ENCODE results near the gene TAF5L. TPM values are rescaled to one million over a fixed set of nuclear protein-coding genes. Genes with fewer than 3 reads are reported as not detected.
"Not testable (repeated sequence)": the region's sequence is repeated elsewhere in the genome, so short reads cannot be mapped to it uniquely, and the experiment has no call there.

The TAF5L gene
- total RNA-seq, 1 donor from 2014 or later: 18.4 TPM

DNA sequence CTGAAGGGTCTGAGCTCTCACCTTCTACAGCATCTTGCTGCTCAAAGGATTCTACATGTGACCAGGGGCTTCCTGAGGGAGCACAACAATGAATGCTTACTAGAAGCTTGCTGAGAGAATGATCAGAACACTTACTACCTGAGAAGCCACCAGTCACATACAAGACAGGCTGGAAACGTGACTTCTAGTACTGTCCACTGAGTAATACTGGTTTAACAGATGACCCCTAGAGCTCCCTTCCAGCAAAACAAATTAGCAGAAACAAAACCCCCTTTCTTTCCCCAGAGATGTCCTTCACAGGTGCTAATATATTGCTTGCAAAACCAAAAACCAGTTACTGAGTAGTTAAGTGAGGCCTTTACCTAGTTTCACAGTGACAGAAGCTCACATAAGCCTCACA, 2.1 kb downstream of the TAF5L start:
- FAIRE-seq: no peak
- DNase-seq (ENCODE audit: low read depth): no peak
- Histone ChIP-seq H3K27me3 (ENCODE audit: control insufficient read depth, insufficient read depth, low read length) (no peaks in the 10 kb centered on the region), H3K36me3 (ENCODE audit: control insufficient read depth, insufficient read depth, low read length) (peaks cover 2% of the 10 kb centered on the region), H3K4me3 (ENCODE audit: low read depth, low read length) (no peak overlapping the region)
- TF ChIP-seq, protein P1, sequence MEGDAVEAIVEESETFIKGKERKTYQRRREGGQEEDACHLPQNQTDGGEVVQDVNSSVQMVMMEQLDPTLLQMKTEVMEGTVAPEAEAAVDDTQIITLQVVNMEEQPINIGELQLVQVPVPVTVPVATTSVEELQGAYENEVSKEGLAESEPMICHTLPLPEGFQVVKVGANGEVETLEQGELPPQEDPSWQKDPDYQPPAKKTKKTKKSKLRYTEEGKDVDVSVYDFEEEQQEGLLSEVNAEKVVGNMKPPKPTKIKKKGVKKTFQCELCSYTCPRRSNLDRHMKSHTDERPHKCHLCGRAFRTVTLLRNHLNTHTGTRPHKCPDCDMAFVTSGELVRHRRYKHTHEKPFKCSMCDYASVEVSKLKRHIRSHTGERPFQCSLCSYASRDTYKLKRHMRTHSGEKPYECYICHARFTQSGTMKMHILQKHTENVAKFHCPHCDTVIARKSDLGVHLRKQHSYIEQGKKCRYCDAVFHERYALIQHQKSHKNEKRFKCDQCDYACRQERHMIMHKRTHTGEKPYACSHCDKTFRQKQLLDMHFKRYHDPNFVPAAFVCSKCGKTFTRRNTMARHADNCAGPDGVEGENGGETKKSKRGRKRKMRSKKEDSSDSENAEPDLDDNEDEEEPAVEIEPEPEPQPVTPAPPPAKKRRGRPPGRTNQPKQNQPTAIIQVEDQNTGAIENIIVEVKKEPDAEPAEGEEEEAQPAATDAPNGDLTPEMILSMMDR (IDR thresholded peaks at IDR 0.05; ENCODE audit: insufficient read depth, low read length, severe bottlenecking): no peak

DNA sequence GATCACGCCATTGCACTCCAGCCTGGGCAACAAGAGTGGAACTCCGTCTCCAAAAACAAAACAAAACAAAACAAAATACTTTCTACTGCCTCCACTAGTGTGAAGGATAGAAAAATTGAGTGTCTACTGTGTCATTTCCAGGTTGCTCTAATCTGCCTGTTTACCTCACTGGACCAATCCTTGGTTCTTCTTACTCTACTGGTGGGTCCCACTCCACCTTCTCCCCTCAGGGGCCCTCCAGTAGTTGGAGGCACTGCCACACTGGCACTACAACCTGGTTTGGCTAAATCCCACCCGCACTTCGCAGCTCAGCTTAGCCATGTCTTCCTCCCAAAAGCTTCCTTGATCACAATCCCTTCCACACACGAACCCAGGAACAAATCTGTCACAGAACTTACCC, 2.7 kb downstream of the TAF5L start:
- Histone ChIP-seq H3K4me3 (ENCODE audit: low read depth, low read length) (no peak overlapping the region), H3K36me3 (ENCODE audit: control insufficient read depth, insufficient read depth, low read length) (no peaks in the 10 kb centered on the region), H3K27me3 (ENCODE audit: control insufficient read depth, insufficient read depth, low read length) (no peaks in the 10 kb centered on the region)
- TF ChIP-seq, protein P1 (IDR thresholded peaks at IDR 0.05; ENCODE audit: insufficient read depth, low read length, severe bottlenecking): no peak
- no peak for FAIRE-seq
- no peak for DNase-seq (ENCODE audit: low read depth)

DNA sequence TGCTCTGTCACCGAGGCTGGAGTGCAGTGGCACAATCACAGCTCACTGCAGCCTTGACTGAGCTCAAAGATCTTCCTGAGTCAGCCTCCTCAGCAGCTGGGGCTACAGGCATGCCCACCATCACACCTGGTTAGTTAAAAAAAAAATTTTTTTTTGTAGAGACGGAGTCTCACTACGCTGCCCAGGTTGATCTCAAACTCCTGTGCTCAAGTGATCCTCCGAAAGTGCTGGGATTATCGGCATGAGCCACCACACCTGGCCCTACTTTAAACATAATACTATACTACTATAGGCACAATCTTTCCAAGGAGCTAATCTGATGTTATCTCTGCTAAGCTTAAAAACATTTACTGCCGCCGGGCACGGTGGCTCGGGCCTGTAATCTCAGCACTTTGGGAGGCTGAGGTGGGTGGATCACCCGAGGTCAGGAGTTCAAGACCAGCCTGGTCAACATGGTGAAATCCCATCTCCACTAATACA, 3.2 kb downstream of the TAF5L start:
- FAIRE-seq; DNase-seq (ENCODE audit: low read depth); H3K4me3 ChIP-seq (ENCODE audit: low read depth, low read length); H3K27me3 ChIP-seq (ENCODE audit: control insufficient read depth, insufficient read depth, low read length); H3K36me3 ChIP-seq (ENCODE audit: control insufficient read depth, insufficient read depth, low read length): not testable (repeated sequence)

DNA sequence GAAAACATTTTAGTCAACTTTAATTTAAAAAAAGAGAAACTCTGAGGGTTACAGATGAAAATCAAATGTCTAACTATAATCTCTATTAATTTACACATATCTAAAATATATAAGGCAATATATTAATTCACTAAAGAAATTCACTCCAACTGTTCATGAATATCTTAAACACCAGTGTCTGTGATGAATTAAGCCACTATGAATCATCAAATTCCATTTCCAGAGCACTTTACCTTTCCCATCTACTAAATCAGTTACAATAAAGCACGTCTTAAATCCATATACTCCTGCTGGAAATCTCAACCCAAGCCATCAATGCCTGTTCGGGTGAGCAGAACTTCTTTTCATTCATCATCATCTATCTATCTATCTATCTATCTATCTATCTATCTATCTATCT, 4.3 kb downstream of the TAF5L start:
- Histone ChIP-seq H3K27me3 (ENCODE audit: control insufficient read depth, insufficient read depth, low read length) (no peaks in the 10 kb centered on the region), H3K36me3 (ENCODE audit: control insufficient read depth, insufficient read depth, low read length) (no peaks in the 10 kb centered on the region), H3K4me3 (ENCODE audit: low read depth, low read length) (no peak overlapping the region)
- FAIRE-seq: no peak
- DNase-seq (ENCODE audit: low read depth): peak; percentile 35
- TF ChIP-seq, protein P1 (IDR thresholded peaks at IDR 0.05; ENCODE audit: insufficient read depth, low read length, severe bottlenecking): no peak

DNA sequence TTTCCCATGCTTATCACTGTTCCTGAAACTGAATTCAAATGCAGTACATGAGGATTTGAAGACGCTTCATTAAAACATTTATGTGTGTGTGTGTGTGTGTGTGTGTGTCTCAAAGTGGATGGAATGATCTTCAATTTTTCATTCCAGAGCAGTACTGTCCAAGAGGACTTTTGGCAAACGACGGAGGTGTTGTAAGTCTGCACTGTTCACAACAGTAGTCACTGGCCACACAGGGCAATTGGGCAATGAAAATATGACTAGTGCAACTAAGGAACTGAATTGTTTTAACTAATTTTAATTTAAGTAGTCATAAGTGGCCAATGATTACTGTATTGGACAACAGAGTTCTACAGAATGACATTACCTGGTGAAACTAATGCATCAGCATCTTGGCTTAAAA, 5.0 kb downstream of the TAF5L start:
- no peak overlapping the region for H3K4me3 ChIP-seq (ENCODE audit: low read depth, low read length)
- FAIRE-seq (no peak), DNase-seq (ENCODE audit: low read depth) (no peak)
- H3K36me3 ChIP-seq (ENCODE audit: control insufficient read depth, insufficient read depth, low read length): no peaks in the 10 kb centered on the region
- no peaks in the 10 kb centered on the region for H3K27me3 ChIP-seq (ENCODE audit: control insufficient read depth, insufficient read depth, low read length)
- TF ChIP-seq, protein P1 (IDR thresholded peaks at IDR 0.05; ENCODE audit: insufficient read depth, low read length, severe bottlenecking): no peak

DNA sequence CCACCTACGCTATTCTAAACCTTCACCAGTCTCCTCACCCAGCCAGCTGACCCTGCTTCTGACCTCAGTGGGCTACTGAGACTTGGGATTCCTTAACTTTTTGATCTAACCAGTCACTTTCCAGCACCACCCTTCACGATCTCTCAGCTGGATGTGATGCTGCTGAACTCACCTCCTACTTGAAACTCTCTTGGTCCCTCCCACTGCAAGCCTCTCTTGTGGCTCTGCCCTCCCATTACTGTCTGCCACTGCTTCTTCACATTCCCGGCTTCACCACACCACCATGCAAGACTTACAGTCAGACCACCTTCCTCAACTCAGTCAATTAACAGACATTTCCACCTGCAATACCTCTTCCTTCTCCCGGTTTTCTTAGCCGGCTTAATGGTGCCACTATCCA, 6.3 kb downstream of the TAF5L start:
- H3K4me3 ChIP-seq (ENCODE audit: low read depth, low read length): no peak overlapping the region
- FAIRE-seq: no peak
- H3K36me3 ChIP-seq (ENCODE audit: control insufficient read depth, insufficient read depth, low read length): no peaks in the 10 kb centered on the region
- H3K27me3 ChIP-seq (ENCODE audit: control insufficient read depth, insufficient read depth, low read length): no peaks in the 10 kb centered on the region
- DNase-seq (ENCODE audit: low read depth): no peak
- TF ChIP-seq, protein P1 (IDR thresholded peaks at IDR 0.05; ENCODE audit: insufficient read depth, low read length, severe bottlenecking): no peak
